ENCODE measurements around the gene SLC52A3. TPM values are rescaled to one million over a fixed set of nuclear protein-coding genes. Genes with fewer than 3 reads are reported as not detected.

The SLC52A3 gene
- total and polyA plus RNA-seq, 2 of the 13 experiments (the other 11 are each of a cell fraction or from before 2014, with no cell fraction given): 0.03 TPM; not detected in 1

DNA sequence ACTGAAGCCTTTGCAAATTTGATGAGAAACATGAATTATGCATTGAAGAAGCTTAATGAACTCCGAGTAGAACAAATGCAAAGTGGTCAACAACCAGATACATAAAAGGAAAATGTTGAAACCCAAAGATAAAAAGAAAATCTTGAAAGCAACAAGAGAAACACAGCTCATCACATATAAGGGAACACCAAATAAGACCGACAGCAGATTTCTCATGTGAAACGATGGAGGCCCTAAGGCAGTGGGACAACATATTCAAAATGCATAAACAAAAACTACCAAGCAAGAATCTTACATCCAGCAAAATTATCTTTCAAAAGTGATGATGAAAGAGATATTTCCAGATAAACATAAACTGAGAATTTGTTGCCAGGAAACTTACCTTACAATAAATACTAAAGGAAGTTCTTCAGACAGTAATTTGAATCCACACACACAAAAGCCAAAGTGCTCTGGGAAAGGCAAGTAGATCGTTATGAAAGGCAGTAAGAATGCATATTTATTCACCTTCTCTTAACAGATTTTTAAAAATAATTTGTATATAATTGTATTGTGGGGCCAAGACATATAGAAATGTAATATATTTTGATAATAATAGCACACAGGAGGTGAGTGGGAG, 22.5 kb downstream of the SLC52A3 start:
- DNase-seq (ENCODE audit: low spot score) (no peak), FAIRE-seq (no peak), ATAC-seq (no peak)
- H3K79me2 ChIP-seq (ENCODE audit: insufficient read depth, low read length): no peaks in the 10 kb centered on the region
- peaks cover 0 to 2% of the 10 kb centered on the region in 2 experiments; a peak in 2 of 5 replicates for H3K27me3 ChIP-seq (ENCODE audit: control insufficient read depth in 1 of 2, insufficient read depth in 2 of 2, low read length in 2 of 2)
- H3K4me2 ChIP-seq (ENCODE audit: low read depth, low read length): no peak overlapping the region
- H2AFZ ChIP-seq (ENCODE audit: low read length): no peak overlapping the region
- no peaks in the 10 kb centered on the region for H3K36me3 ChIP-seq (replicated peaks in 1 of 2; ENCODE audit: control insufficient read depth in 1 of 2, insufficient read depth in 2 of 2, low read length in 2 of 2)
- in situ Hi-C loops (cut with HindIII; ENCODE audit: extremely low pct_ligation_motif_present, low pct_unique_long_range_greater_than_20kb): no loop called here
- H3K4me3 ChIP-seq (replicated peaks in 1 of 3; ENCODE audit: insufficient read depth in 1 of 3, low read depth in 2 of 3, low read length in 3 of 3): no peak overlapping the region
- 46% methylated on average over 4 of the region's 4 CpGs for WGBS (ENCODE audit: low lambda C conversion rate)
- no TSS peak for BruUV-seq (replicated peaks)
- H3K4me1 ChIP-seq (ENCODE audit: insufficient read depth, low read length): no peaks in the 10 kb centered on the region
- H3K9ac ChIP-seq (ENCODE audit: insufficient read depth, low read depth, low read length): no peak overlapping the region
- ChIA-PET CTCF (ENCODE audit: low intra/inter-chr PET ratio, low total read pairs) (no interaction called here), POLR2A (no interaction called here)
- no peak overlapping the region for H3K27ac ChIP-seq (ENCODE audit: extremely low read length, insufficient read depth, low read length)
- no peaks in the 10 kb centered on the region for H4K20me1 ChIP-seq (ENCODE audit: insufficient read depth, low read length)
- H3K9me3 ChIP-seq (ENCODE audit: low read length): peaks cover 18% of the 10 kb centered on the region
- intact Hi-C loops (cut with micrococcal nuclease; ENCODE audit: unreplicated experiment): no loop called here
- TF ChIP-seq ETV5 (CRISPR knock-in tag; IDR thresholded peaks at IDR 0.05; ENCODE audit: borderline replicate concordance) (no peak), ZNF12 (CRISPR knock-in tag; IDR thresholded peaks at IDR 0.05) (no peak), ZNF552 (CRISPR knock-in tag; IDR thresholded peaks at IDR 0.05; ENCODE audit: borderline replicate concordance) (no peak), ZNF737 (CRISPR knock-in tag; IDR thresholded peaks at IDR 0.05; ENCODE audit: borderline replicate concordance) (no peak)
- TF ChIP-seq, protein P1, sequence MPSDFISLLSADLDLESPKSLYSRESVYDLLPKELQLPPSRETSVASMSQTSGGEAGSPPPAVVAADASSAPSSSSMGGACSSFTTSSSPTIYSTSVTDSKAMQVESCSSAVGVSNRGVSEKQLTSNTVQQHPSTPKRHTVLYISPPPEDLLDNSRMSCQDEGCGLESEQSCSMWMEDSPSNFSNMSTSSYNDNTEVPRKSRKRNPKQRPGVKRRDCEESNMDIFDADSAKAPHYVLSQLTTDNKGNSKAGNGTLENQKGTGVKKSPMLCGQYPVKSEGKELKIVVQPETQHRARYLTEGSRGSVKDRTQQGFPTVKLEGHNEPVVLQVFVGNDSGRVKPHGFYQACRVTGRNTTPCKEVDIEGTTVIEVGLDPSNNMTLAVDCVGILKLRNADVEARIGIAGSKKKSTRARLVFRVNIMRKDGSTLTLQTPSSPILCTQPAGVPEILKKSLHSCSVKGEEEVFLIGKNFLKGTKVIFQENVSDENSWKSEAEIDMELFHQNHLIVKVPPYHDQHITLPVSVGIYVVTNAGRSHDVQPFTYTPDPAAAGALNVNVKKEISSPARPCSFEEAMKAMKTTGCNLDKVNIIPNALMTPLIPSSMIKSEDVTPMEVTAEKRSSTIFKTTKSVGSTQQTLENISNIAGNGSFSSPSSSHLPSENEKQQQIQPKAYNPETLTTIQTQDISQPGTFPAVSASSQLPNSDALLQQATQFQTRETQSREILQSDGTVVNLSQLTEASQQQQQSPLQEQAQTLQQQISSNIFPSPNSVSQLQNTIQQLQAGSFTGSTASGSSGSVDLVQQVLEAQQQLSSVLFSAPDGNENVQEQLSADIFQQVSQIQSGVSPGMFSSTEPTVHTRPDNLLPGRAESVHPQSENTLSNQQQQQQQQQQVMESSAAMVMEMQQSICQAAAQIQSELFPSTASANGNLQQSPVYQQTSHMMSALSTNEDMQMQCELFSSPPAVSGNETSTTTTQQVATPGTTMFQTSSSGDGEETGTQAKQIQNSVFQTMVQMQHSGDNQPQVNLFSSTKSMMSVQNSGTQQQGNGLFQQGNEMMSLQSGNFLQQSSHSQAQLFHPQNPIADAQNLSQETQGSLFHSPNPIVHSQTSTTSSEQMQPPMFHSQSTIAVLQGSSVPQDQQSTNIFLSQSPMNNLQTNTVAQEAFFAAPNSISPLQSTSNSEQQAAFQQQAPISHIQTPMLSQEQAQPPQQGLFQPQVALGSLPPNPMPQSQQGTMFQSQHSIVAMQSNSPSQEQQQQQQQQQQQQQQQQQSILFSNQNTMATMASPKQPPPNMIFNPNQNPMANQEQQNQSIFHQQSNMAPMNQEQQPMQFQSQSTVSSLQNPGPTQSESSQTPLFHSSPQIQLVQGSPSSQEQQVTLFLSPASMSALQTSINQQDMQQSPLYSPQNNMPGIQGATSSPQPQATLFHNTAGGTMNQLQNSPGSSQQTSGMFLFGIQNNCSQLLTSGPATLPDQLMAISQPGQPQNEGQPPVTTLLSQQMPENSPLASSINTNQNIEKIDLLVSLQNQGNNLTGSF (CRISPR knock-in tag; IDR thresholded peaks at IDR 0.05): no peak
- TF ChIP-seq, protein P2, sequence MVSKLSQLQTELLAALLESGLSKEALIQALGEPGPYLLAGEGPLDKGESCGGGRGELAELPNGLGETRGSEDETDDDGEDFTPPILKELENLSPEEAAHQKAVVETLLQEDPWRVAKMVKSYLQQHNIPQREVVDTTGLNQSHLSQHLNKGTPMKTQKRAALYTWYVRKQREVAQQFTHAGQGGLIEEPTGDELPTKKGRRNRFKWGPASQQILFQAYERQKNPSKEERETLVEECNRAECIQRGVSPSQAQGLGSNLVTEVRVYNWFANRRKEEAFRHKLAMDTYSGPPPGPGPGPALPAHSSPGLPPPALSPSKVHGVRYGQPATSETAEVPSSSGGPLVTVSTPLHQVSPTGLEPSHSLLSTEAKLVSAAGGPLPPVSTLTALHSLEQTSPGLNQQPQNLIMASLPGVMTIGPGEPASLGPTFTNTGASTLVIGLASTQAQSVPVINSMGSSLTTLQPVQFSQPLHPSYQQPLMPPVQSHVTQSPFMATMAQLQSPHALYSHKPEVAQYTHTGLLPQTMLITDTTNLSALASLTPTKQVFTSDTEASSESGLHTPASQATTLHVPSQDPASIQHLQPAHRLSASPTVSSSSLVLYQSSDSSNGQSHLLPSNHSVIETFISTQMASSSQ (IDR thresholded peaks at IDR 0.05; ENCODE audit: low read depth): no peak
- TF ChIP-seq, protein P2 (CRISPR knock-in tag; IDR thresholded peaks at IDR 0.05; ENCODE audit: borderline replicate concordance): no peak
- TF ChIP-seq, protein P3, sequence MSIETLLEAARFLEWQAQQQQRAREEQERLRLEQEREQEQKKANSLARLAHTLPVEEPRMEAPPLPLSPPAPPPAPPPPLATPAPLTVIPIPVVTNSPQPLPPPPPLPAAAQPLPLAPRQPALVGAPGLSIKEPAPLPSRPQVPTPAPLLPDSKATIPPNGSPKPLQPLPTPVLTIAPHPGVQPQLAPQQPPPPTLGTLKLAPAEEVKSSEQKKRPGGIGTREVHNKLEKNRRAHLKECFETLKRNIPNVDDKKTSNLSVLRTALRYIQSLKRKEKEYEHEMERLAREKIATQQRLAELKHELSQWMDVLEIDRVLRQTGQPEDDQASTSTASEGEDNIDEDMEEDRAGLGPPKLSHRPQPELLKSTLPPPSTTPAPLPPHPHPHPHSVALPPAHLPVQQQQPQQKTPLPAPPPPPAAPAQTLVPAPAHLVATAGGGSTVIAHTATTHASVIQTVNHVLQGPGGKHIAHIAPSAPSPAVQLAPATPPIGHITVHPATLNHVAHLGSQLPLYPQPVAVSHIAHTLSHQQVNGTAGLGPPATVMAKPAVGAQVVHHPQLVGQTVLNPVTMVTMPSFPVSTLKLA (IDR thresholded peaks at IDR 0.05): no peak
- TF ChIP-seq, protein P4, sequence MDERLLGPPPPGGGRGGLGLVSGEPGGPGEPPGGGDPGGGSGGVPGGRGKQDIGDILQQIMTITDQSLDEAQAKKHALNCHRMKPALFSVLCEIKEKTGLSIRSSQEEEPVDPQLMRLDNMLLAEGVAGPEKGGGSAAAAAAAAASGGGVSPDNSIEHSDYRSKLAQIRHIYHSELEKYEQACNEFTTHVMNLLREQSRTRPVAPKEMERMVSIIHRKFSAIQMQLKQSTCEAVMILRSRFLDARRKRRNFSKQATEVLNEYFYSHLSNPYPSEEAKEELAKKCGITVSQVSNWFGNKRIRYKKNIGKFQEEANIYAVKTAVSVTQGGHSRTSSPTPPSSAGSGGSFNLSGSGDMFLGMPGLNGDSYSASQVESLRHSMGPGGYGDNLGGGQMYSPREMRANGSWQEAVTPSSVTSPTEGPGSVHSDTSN (CRISPR knock-in tag; IDR thresholded peaks at IDR 0.05): no peak
- TF ChIP-seq, protein P5, sequence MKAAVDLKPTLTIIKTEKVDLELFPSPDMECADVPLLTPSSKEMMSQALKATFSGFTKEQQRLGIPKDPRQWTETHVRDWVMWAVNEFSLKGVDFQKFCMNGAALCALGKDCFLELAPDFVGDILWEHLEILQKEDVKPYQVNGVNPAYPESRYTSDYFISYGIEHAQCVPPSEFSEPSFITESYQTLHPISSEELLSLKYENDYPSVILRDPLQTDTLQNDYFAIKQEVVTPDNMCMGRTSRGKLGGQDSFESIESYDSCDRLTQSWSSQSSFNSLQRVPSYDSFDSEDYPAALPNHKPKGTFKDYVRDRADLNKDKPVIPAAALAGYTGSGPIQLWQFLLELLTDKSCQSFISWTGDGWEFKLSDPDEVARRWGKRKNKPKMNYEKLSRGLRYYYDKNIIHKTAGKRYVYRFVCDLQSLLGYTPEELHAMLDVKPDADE (CRISPR knock-in tag; IDR thresholded peaks at IDR 0.05): no peak
